ENCODE data around the gene NANS.
"Not testable (repeated sequence)": the region's sequence is repeated elsewhere in the genome, so short reads cannot be mapped to it uniquely, and the experiment has no call there.

Gene NANS

GRCh38 chr9:98074115-98074990 lies 17.8 kb downstream of the NANS start:
- Histone ChIP-seq H3K27me3 (replicated peaks) (no peaks in the 10 kb centered on the region), H3K27ac (no peak overlapping the region), H3K4me3 (ENCODE audit: low read depth, low read length) (no peak overlapping the region), H3K36me3 (replicated peaks) (peaks cover 39% of the 10 kb centered on the region)
- in situ Hi-C loops (cut with HindIII; ENCODE audit: low pct_ligation_motif_present, low sequenced_read_pairs) = no loop called here
- peak; percentile 97 for TF ChIP-seq CTCF (IDR thresholded peaks at IDR 0.05; ENCODE audit: low read depth, low read length, missing control alignments)
- peak; percentile 44 for DNase-seq

GRCh38 chr9:98075332-98075805 lies 18.8 kb downstream of the NANS start:
- Histone ChIP-seq H3K36me3 (replicated peaks) (peaks cover 41% of the 10 kb centered on the region), H3K4me3 (ENCODE audit: low read depth, low read length) (no peak overlapping the region), H3K27ac (peak overlapping the region; percentile 14), H3K27me3 (replicated peaks) (no peaks in the 10 kb centered on the region)
- in situ Hi-C loops (cut with HindIII; ENCODE audit: low pct_ligation_motif_present, low sequenced_read_pairs) = no loop called here
- TF ChIP-seq CTCF (IDR thresholded peaks at IDR 0.05; ENCODE audit: low read depth, low read length, missing control alignments) = no peak
- DNase-seq = peak; percentile 69

DNA sequence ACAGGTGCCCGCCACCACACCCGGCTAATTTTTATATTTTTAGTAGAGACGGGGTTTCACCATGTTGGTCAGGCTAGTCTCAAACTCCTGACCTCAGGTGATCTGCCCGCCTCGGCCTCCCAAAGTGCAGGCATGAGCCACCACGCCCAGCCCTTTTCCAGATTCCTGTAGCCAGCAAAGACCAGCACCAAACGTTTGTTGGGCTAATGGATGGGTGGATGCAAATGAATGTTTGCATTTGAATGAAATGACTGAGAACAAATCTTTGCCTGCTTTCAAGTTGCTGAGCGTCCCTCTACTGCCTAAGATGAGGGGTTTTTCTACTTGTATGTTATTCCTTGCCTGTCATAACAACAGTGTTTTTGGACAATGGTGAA lies 20.0 kb downstream of the NANS start:
- H3K4me3 ChIP-seq (ENCODE audit: low read depth, low read length); H3K27ac ChIP-seq; in situ Hi-C loops (cut with HindIII; ENCODE audit: low pct_ligation_motif_present, low sequenced_read_pairs); H3K27me3 ChIP-seq (replicated peaks); DNase-seq: not testable (repeated sequence)
- H3K36me3 ChIP-seq (replicated peaks) = peaks cover 46% of the 10 kb centered on the region

DNA sequence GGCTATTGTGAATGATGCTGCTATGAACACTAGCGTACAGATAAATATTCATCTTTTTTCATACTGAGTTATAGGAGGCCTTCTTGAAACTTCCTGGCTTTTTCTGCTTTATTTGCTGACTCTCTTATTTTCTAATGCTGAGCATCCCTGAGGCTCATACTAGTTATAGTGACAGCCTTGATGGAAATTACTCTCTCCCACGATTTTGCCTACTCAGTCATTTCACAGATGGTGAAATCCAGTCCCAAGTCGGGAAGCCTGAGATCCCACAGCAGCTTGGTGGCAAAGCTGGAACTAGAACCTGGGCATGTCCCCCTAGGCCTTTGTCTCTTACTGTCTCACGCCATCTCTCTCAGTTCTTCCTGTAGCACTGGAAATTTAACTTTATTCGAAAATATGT lies 22.4 kb downstream of the NANS start:
- TF ChIP-seq CTCF (IDR thresholded peaks at IDR 0.05; ENCODE audit: low read depth, low read length, missing control alignments) = no peak
- no peak overlapping the region for H3K27ac ChIP-seq
- no peaks in the 10 kb centered on the region for H3K27me3 ChIP-seq (replicated peaks)
- no peak overlapping the region for H3K4me3 ChIP-seq (ENCODE audit: low read depth, low read length)
- H3K36me3 ChIP-seq (replicated peaks) = peaks cover 60% of the 10 kb centered on the region
- in situ Hi-C loops (cut with HindIII; ENCODE audit: low pct_ligation_motif_present, low sequenced_read_pairs) = no loop called here
- DNase-seq = no peak

- in situ Hi-C loops (cut with HindIII; ENCODE audit: low pct_ligation_motif_present, low sequenced_read_pairs) = no loop called here
- H3K27ac ChIP-seq = no peak overlapping the region
- no peak for DNase-seq
These were observed 23.8 kb downstream of the NANS start for GRCh38 chr9:98080326-98080725.

More at GRCh38 chr9:98080326-98080725, 23.8 kb downstream of the NANS start:
- Histone ChIP-seq H3K27me3 (replicated peaks) (no peaks in the 10 kb centered on the region), H3K36me3 (replicated peaks) (peaks cover 71% of the 10 kb centered on the region), H3K4me3 (ENCODE audit: low read depth, low read length) (no peak overlapping the region)
- no peak for TF ChIP-seq CTCF (IDR thresholded peaks at IDR 0.05; ENCODE audit: low read depth, low read length, missing control alignments)

Measured in brain microvascular endothelial cell (primary cell).